Liver (tissue), 9 donors: ENCODE data around the gene RAPGEF2. TPM values are rescaled to one million over a fixed set of nuclear protein-coding genes. Genes with fewer than 3 reads are reported as not detected.

ENCODE experiments used
- DNase-seq: peaks from one replicate; pipeline ENCODE4 v3.0.0-alpha.2; 2017; ENCODE audit warnings: low spot score
- H3K27ac ChIP-seq, 2 donors: one replicate each; pipeline ENCODE4 v1.7.0; 2013; ENCODE audit warnings: inconsistent platforms in 2 of 2, low read length in 2 of 2, control low read depth in 1 of 2, low read depth in 1 of 2, mild to moderate bottlenecking in 1 of 2
- H3K27me3 ChIP-seq, 4 donors: one replicate each; pipeline versions ENCODE4 v1.6.1 to v1.7.0; 2013; ENCODE audit warnings: low read length in 3 of 4, inconsistent platforms in 1 of 4, mild to moderate bottlenecking in 1 of 4, moderate library complexity in 1 of 4; ENCODE audit not compliant: control insufficient read depth in 4 of 4, insufficient read depth in 4 of 4
- H3K36me3 ChIP-seq, 4 donors: one replicate each; pipeline versions ENCODE4 v1.6.1 to v1.7.0; 2013; ENCODE audit warnings: low read length in 3 of 4, mild to moderate bottlenecking in 3 of 4, low read depth in 1 of 4, moderate library complexity in 1 of 4; ENCODE audit not compliant: control insufficient read depth in 4 of 4, insufficient read depth in 3 of 4
- H3K4me1 ChIP-seq, 4 donors: one replicate each; pipeline versions ENCODE4 v1.6.1 to v1.7.0; 2013; ENCODE audit warnings: low read length in 3 of 4, mild to moderate bottlenecking in 3 of 4, moderate library complexity in 1 of 4; ENCODE audit not compliant: control insufficient read depth in 4 of 4, insufficient read depth in 4 of 4
- H3K4me3 ChIP-seq, 3 donors: one replicate each; pipeline versions ENCODE4 v1.6.1 to v1.7.0; 2013; ENCODE audit warnings: low read length in 3 of 3, control low read depth in 1 of 3, low read depth in 1 of 3, mild to moderate bottlenecking in 1 of 3
- H3K9ac ChIP-seq, 2 donors: one replicate each; pipeline ENCODE4 v1.7.0; 2013; ENCODE audit warnings: low read length in 2 of 2, mild to moderate bottlenecking in 2 of 2, moderate library complexity in 2 of 2, control low read depth in 1 of 2, low read depth in 1 of 2
- H3K9me3 ChIP-seq, 4 donors: one replicate each; pipeline versions ENCODE4 v1.6.1 to v1.7.0; 2013; ENCODE audit warnings: low read length in 3 of 4; ENCODE audit not compliant: control insufficient read depth in 4 of 4
- EGR1 ChIP-seq, 2 donors: IDR thresholded peaks; 2 replicates each; pipeline ENCODE4 v1.6.1; 2016 to 2018; ENCODE audit warnings: antibody characterized with exemption in 2 of 2, low read depth in 2 of 2
- FOXA1 ChIP-seq: IDR thresholded peaks from 2 replicates; pipeline ENCODE4 v1.6.1; 2016; ENCODE audit warnings: antibody characterized with exemption
- FOXA2 ChIP-seq: IDR thresholded peaks from 2 replicates; pipeline ENCODE4 v1.6.1; 2016; ENCODE audit warnings: antibody characterized with exemption
- GABPA ChIP-seq, 2 donors: IDR thresholded peaks in 1 of 2; conservative IDR thresholded peaks in 1 of 2; 2 replicates each; pipeline ENCODE4 v1.6.1; 2016; ENCODE audit warnings: antibody characterized with exemption in 2 of 2, mild to moderate bottlenecking in 1 of 2, moderate library complexity in 1 of 2
- HNF4A ChIP-seq, 2 donors: conservative IDR thresholded peaks; 2 replicates each; pipeline ENCODE4 v1.6.1; 2016; ENCODE audit warnings: antibody characterized with exemption in 2 of 2, mild to moderate bottlenecking in 2 of 2
- HNF4G ChIP-seq: IDR thresholded peaks from 2 replicates; pipeline ENCODE4 v1.6.1; 2016; ENCODE audit warnings: antibody characterized with exemption
- JUND ChIP-seq, 2 donors: IDR thresholded peaks; 2 replicates each; pipeline ENCODE4 v1.6.1; 2016; ENCODE audit warnings: antibody characterized with exemption in 2 of 2
- NR2F2 ChIP-seq: IDR thresholded peaks from 2 replicates; pipeline ENCODE4 v1.6.1; 2016; ENCODE audit warnings: antibody characterized with exemption
- RAD21 ChIP-seq, 2 donors: IDR thresholded peaks; 2 replicates each; pipeline ENCODE4 v1.6.1; 2016; ENCODE audit warnings: antibody characterized with exemption in 2 of 2, mild to moderate bottlenecking in 2 of 2
- RXRA ChIP-seq, 2 donors: IDR thresholded peaks; 2 replicates each; pipeline ENCODE4 v1.6.1; 2017 to 2018; ENCODE audit warnings: antibody characterized with exemption in 2 of 2, mild to moderate bottlenecking in 1 of 2
- SP1 ChIP-seq: IDR thresholded peaks from 2 replicates; pipeline ENCODE4 v1.6.1; 2018; ENCODE audit warnings: antibody characterized with exemption, mild to moderate bottlenecking
- TAF1 ChIP-seq: conservative IDR thresholded peaks from 2 replicates; pipeline ENCODE4 v1.6.1; 2016; ENCODE audit warnings: antibody characterized with exemption, mild to moderate bottlenecking
- YY1 ChIP-seq: IDR thresholded peaks from 2 replicates; pipeline ENCODE4 v1.6.1; 2016; ENCODE audit warnings: antibody characterized with exemption, mild to moderate bottlenecking
- WGBS: extraction: QIAGEN DNeasy Blood & Tissue Kit; methylation state at CpG from one replicate; pipeline ENCODE4 v1.1.7; 2013; 5-methylcytosine and 5-hydroxymethylcytosine counted together
- polyA plus RNA-seq, 2 donors: library from polyadenylated mRNA; stranded (reverse) in 1 of 2; unstranded in 1 of 2; fragments of 200-250 nt in 1 of 2; fragments of >200 nt in 1 of 2; fragmentation: Nextera tagmentation in 1 of 2; extraction: Ambion mirVana in 1 of 2; gene quantifications; one replicate each; pipeline versions ENCODE4 v1.2.1 to v1.2.3, GENCODE V29; 2013 to 2015
- total RNA-seq, 2 donors: library from RNA; depleted of rRNA; stranded (reverse); fragments of >200 nt; gene quantifications; one replicate each; pipeline ENCODE4 v1.2.3, GENCODE V29; 2014
- TF ChIP-seq, protein P1 (sequence below): IDR thresholded peaks from 2 replicates; pipeline ENCODE4 v1.6.1; 2016; ENCODE audit warnings: antibody characterized with exemption
- TF ChIP-seq, protein P2 (sequence below): IDR thresholded peaks from 2 replicates; pipeline ENCODE4 v1.6.1; 2016; ENCODE audit warnings: antibody characterized with exemption
- TF ChIP-seq, protein P3 (sequence below): IDR thresholded peaks from 2 replicates; pipeline ENCODE4 v1.6.1; 2016; ENCODE audit warnings: antibody characterized with exemption, mild to moderate bottlenecking
- TF ChIP-seq, protein P4 (sequence below): IDR thresholded peaks from 2 replicates; pipeline ENCODE4 v1.6.1; 2016; ENCODE audit warnings: antibody characterized with exemption
- TF ChIP-seq, protein P5 (sequence below): fragments of 150-350 bp; IDR thresholded peaks from 2 replicates; pipeline ENCODE4 v1.5.1; 2017; ENCODE audit warnings: improper control_type of control experiment, low read depth, low read length; ENCODE audit not compliant: missing input control
- donor health status: healthy.
- donor health status: healthy.
- donor health status: healthy.
- donor health status: healthy.
- donor health status: healthy.

Gene RAPGEF2
- total and polyA plus RNA-seq, 4 donors: 7.3 to 90.4 (median 32.2) TPM

DNA sequence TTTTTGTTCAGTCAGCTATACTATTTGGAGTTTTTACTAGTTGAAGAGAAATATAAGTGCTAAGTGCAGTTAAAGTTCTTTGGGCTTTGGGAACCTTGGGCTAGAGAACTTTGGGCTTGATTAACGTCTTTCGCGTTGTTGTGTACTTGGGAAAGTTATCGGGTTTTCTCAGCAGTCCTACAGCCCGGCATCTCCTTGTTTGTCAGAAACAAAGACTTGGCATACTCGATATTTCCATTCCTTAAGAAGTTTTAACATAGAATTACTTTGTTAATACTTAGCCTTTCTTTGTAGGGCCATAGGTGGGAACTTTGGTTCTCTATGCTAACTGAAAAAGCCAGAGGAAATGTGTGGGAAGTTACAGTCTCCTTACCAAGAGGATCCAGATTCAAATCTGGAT, 28.7 kb downstream of the RAPGEF2 start:
- H3K9me3 ChIP-seq: no peaks in the 10 kb centered on the region
- H3K27ac ChIP-seq: no peak overlapping the region
- WGBS: 92% methylated on average over 6 of the region's 6 CpGs
- H3K27me3 ChIP-seq: no peaks in the 10 kb centered on the region
- H3K4me1 ChIP-seq: no peaks in the 10 kb centered on the region
- TF ChIP-seq FOXA2: no peak
- TF ChIP-seq RAD21 (IDR thresholded peaks at IDR 0.05): no peak
- TF ChIP-seq JUND (IDR thresholded peaks at IDR 0.05): no peak
- TF ChIP-seq, protein P1, sequence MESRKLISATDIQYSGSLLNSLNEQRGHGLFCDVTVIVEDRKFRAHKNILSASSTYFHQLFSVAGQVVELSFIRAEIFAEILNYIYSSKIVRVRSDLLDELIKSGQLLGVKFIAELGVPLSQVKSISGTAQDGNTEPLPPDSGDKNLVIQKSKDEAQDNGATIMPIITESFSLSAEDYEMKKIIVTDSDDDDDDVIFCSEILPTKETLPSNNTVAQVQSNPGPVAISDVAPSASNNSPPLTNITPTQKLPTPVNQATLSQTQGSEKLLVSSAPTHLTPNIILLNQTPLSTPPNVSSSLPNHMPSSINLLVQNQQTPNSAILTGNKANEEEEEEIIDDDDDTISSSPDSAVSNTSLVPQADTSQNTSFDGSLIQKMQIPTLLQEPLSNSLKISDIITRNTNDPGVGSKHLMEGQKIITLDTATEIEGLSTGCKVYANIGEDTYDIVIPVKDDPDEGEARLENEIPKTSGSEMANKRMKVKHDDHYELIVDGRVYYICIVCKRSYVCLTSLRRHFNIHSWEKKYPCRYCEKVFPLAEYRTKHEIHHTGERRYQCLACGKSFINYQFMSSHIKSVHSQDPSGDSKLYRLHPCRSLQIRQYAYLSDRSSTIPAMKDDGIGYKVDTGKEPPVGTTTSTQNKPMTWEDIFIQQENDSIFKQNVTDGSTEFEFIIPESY: no peak
- no peak for TF ChIP-seq HNF4G
- TF ChIP-seq TAF1: no peak
- H3K4me3 ChIP-seq: no peak overlapping the region
- H3K9ac ChIP-seq: no peak overlapping the region
- H3K36me3 ChIP-seq: no peaks in the 10 kb centered on the region
- no peak for DNase-seq

DNA sequence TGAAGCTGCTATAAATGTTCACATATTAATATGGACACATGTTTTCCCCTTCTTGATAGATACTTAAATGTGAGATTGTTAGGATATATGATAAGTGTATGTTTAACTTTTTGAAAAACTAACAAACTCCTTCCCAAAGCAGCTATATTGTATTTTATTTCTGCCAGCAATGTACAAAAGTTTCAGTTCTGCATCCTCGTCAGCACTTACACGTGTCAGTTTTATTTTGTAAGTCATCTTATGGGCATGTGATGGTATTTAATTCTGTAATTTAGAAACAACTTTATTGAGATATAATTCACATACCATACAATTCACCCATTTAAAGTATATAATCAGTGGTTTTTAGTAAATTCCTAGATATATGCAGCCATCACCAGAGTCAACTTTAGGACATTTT, 31.6 kb downstream of the RAPGEF2 start:
- Histone ChIP-seq H3K36me3 (no peaks in the 10 kb centered on the region), H3K4me3 (no peak overlapping the region), H3K27ac (no peak overlapping the region), H3K9ac (no peak overlapping the region), H3K4me1 (peaks cover 0 to 3% (median 0%) of the 10 kb centered on the region in 4 donors), H3K27me3 (no peaks in the 10 kb centered on the region), H3K9me3 (no peaks in the 10 kb centered on the region)
- no peak for DNase-seq
- TF ChIP-seq YY1: no peak
- TF ChIP-seq RXRA (IDR thresholded peaks at IDR 0.05): no peak
- no peak for TF ChIP-seq EGR1 (IDR thresholded peaks at IDR 0.05; ENCODE audit: low read depth in 2 of 2)
- TF ChIP-seq, protein P2, sequence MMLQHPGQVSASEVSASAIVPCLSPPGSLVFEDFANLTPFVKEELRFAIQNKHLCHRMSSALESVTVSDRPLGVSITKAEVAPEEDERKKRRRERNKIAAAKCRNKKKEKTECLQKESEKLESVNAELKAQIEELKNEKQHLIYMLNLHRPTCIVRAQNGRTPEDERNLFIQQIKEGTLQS: no peak
- TF ChIP-seq HNF4G: no peak
- TF ChIP-seq, protein P3, sequence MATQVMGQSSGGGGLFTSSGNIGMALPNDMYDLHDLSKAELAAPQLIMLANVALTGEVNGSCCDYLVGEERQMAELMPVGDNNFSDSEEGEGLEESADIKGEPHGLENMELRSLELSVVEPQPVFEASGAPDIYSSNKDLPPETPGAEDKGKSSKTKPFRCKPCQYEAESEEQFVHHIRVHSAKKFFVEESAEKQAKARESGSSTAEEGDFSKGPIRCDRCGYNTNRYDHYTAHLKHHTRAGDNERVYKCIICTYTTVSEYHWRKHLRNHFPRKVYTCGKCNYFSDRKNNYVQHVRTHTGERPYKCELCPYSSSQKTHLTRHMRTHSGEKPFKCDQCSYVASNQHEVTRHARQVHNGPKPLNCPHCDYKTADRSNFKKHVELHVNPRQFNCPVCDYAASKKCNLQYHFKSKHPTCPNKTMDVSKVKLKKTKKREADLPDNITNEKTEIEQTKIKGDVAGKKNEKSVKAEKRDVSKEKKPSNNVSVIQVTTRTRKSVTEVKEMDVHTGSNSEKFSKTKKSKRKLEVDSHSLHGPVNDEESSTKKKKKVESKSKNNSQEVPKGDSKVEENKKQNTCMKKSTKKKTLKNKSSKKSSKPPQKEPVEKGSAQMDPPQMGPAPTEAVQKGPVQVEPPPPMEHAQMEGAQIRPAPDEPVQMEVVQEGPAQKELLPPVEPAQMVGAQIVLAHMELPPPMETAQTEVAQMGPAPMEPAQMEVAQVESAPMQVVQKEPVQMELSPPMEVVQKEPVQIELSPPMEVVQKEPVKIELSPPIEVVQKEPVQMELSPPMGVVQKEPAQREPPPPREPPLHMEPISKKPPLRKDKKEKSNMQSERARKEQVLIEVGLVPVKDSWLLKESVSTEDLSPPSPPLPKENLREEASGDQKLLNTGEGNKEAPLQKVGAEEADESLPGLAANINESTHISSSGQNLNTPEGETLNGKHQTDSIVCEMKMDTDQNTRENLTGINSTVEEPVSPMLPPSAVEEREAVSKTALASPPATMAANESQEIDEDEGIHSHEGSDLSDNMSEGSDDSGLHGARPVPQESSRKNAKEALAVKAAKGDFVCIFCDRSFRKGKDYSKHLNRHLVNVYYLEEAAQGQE: no peak
- TF ChIP-seq FOXA2: no peak
- TF ChIP-seq, protein P1: no peak
- TF ChIP-seq JUND (IDR thresholded peaks at IDR 0.05): no peak
- no peak for TF ChIP-seq HNF4A (conservative IDR thresholded peaks at IDR 0.05)
- TF ChIP-seq TAF1: no peak
- no peak for TF ChIP-seq FOXA1
- no peak for TF ChIP-seq SP1
- TF ChIP-seq, protein P4, sequence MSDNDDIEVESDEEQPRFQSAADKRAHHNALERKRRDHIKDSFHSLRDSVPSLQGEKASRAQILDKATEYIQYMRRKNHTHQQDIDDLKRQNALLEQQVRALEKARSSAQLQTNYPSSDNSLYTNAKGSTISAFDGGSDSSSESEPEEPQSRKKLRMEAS: no peak
- no peak for TF ChIP-seq RAD21 (IDR thresholded peaks at IDR 0.05)
- TF ChIP-seq, protein P5, sequence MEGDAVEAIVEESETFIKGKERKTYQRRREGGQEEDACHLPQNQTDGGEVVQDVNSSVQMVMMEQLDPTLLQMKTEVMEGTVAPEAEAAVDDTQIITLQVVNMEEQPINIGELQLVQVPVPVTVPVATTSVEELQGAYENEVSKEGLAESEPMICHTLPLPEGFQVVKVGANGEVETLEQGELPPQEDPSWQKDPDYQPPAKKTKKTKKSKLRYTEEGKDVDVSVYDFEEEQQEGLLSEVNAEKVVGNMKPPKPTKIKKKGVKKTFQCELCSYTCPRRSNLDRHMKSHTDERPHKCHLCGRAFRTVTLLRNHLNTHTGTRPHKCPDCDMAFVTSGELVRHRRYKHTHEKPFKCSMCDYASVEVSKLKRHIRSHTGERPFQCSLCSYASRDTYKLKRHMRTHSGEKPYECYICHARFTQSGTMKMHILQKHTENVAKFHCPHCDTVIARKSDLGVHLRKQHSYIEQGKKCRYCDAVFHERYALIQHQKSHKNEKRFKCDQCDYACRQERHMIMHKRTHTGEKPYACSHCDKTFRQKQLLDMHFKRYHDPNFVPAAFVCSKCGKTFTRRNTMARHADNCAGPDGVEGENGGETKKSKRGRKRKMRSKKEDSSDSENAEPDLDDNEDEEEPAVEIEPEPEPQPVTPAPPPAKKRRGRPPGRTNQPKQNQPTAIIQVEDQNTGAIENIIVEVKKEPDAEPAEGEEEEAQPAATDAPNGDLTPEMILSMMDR: no peak
- no peak for TF ChIP-seq GABPA (IDR thresholded peaks at IDR 0.05 in 1 of 2, conservative IDR thresholded peaks at IDR 0.05 in 1 of 2)
- no peak for TF ChIP-seq NR2F2
- 85% methylated on average over 2 of the region's 2 CpGs for WGBS
